Stimulated activated CD8-positive, alpha-beta memory T cell treated with anti-CD3 and anti-CD28 coated beads, Interleukin-2, amount 100 ng/mL, for 1 hour (primary cell): ENCODE measurements around the gene SPEG.
"Not testable (repeated sequence)": the region's sequence is repeated elsewhere in the genome, so short reads cannot be mapped to it uniquely, and the experiment has no call there.

Experiments
- DNase-seq, 2 donors: peaks; one replicate each; pipeline ENCODE4 v3.0.0-alpha.2; 2020; ENCODE audit warnings: low read depth in 2 of 2

The SPEG gene

DNA sequence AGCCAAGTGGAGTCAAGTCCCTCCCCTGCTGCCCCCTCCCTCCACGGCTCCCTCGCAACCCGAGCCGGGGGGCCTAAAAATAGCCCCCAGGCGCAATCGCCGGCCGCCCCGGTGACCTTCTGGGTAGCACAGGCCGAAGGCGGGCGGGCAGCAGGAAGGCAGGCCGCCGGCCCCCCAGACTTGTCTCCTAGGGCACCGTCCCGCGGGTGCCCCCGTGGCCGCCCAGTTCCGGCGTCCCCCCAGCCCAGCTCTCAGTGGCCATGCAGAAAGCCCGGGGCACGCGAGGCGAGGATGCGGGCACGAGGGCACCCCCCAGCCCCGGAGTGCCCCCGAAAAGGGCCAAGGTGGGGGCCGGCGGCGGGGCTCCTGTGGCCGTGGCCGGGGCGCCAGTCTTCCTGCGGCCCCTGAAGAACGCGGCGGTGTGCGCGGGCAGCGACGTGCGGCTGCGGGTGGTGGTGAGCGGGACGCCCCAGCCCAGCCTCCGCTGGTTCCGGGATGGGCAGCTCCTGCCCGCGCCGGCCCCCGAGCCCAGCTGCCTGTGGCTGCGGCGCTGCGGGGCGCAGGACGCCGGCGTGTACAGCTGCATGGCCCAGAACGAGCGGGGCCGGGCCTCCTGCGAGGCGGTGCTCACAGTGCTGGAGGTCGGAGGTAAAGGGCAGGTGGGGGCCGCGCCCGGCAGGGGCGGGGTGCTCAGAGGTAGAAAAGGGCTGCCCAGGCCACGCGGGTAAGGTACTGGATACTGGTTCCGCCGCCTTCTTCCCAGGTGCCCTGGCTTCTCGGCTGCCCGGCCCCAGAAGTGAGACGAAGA, at the start of gene SPEG:
TSS of gene SPEG (plus strand) at position 126 of the 808 bp plus-strand sequence. CDS start at position 261, 135 bp downstream.
- no peak for DNase-seq

DNA sequence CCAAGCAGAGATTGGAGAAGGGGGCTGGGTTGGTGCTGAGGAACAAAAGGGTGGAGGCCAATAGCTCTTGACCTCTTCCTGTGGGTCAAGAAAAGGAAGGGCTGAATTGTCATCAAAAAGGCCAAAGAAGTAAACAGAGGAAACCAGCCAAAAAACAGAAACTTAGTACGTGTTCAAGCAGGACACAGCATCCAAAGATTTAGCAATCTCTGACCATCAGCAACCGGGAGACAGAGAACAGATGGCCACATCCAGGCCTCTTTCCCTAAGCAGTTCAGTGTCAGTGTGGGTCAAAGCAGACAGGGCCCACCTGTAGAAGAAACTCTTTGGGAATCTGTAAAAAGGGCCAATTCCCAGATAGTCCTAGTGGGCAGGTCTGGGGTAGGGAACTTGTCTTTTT, 49.8 kb upstream of the SPEG start:
- DNase-seq: no peak

DNA sequence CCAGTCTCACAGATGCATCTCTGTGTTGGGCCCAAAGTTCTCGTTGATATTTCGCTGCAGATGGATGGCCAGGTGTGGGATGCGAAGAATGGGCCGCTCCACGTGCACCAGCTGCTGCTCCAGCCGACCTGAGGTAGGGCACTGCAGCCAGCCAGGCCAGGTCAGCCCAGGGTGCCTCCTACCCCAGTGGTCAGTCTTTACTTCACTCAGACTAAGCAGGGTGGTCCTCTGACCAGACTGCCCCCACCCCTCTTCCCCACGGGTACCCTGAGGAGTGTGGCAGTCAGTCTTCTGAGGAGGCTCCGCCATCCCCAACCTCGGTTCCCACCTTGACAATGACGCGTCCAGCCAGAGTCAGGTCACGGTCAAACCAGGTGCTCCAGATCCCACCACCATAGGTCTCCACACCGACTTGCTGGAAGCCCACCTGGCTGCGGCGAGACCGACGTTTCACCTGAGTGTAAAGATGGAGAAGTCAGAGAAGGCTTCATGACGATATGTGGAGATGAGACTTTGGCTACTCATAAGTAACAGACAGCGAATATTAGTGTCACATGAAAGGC, 48.6 kb upstream of the SPEG start:
- DNase-seq: no peak

DNA sequence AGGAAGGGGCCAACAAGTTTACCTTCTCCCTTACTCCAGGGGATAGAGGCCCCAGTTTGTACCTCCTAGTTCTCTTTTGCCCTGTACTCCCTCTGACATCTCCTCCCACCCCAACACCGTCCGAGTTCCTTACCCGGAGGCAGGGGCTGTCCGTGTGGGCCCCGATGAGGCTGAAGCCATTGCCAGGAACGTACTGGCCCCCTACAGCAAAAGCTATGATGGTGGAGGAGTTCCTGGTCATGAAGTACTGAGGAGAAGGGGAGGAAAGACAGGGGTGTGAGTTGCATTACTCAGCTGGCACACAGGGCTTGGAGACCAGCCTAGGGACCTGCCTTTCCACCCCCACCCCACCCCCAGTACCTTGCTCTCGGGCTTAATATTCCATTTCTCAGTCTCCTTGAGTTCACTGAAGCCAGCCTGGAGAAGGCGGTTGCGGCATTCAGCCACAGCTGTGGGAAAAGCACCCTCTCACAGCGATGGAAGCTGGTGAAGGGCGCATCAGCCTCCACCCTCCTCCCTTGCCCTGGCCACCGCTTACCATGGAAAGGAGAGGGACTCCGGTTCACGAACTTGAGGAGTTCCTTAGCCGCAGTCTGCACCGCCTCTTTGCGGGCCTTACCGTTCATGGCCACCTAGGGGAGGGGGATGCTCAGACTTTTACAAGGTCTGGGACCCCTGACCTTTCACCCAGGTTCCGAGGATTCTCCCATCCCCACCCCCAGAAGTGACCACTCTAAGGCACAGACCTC, 47.9 kb upstream of the SPEG start:
- no peak for DNase-seq

DNA sequence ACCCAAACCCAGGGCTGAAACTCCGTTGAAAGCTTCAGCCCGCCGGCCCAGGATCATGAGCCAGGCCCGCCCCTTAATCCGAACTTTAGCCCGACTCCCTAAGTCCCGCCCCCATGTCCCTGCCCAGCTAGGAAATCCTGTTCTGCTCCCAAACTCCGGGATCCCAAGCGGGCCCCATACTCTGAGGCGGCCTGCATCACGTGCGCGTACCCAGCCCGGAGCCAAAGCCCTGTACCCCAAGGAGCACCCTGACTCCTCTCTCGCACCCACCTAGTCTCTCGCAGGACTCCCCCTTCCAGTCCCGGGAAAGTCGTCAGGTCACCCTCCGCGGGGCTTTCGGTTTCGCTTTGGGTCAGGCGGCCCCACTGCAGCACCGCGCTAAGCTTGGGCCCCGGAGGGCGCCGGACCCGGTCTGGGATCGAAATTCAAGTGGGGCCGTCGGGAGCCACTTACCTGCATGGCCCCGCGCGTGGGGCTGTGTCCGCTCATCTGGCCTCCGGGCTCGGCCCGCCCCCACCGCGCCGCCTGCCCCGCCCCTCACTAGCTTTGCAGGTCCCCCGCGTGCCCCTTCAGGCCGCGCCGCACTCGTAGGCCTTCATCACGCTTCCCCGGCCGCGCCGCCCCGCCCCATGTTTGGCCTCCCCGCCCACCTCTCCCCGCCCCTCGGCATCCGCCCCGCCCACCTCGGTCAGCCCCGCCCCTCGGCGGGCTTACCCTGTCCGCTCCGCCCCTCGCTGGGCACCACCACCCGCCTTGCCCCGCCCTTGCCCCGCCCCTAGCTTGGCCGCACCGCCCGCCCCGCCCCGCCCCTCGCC, 47.1 kb upstream of the SPEG start, which contains the start of gene DNPEP:
TSS of gene DNPEP (minus strand) at position 607 of the 815 bp plus-strand sequence. CDS start at position 489, 118 bp downstream.
- peak; percentile 92 to 96 for DNase-seq

DNA sequence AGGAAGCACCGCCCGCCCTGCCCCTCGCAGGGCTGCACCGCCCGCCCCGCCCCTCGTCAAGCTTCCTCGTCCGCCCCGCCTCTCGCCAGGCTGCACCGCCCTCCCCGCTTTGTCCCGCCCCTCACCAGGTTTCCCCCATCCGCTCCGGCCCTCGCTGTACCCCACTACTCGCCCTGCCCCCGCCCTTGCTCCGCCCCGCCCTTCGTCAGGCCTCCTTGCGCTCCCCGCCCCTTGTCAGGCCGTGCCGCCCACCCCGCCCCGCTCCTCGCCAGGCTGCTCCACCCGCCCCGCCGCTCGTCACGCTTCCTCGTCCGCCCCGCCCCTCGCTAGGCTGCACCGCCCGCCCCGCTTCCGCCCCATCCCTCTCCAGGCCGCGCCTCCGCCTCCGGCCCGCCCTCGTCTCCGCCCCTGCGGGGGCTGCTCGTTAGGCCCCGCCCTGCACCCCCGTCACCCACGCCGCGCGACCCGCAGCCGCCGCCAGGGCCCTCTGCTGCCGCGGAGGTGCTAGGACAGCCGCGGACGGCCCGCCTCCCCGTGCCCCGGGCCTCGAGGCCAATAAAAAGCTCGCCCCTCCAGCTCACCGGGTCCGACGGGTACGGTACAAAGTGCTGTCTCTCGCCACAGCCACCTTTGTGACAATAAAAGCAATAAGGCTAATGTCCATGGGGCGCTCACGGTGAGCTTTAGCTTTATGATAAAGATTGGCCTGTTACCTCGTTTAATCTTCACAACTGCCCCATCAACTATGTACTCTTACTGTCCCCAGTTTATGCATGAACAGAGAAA, 46.3 kb upstream of the SPEG start:
- peak; percentile 99 to 100 for DNase-seq

DNA sequence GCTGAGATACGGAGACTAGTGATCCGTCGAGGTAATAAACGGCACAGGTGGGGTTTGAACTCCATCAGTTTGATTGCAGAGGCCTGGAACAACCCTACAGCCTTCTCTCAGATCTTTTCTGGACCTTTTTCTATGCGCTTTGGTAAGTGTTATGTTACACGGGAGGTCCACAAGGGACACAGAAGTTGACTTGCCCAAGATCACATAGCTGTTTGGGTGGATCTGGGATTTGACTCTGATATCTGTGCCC, 45.8 kb upstream of the SPEG start:
- DNase-seq: no peak

DNA sequence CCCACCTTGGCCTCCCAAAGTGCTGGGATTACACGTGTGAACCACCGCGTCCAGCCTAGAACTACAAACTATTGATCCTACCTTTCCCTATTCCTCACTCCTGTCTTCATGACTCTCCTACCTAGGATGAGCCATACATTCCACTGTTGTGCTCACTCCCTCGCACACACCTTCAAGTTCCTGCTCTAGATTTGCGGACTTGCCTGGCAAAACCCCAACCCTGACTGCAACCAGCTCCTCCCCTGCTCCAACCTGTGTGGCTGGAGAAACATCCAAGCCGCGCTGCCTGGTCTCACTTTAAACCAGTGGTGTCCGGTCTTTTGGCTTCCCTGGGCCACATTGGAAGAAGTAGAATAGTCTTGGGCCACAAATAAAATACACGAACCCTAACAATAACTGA, 41.9 kb upstream of the SPEG start:
- no peak for DNase-seq

DNA sequence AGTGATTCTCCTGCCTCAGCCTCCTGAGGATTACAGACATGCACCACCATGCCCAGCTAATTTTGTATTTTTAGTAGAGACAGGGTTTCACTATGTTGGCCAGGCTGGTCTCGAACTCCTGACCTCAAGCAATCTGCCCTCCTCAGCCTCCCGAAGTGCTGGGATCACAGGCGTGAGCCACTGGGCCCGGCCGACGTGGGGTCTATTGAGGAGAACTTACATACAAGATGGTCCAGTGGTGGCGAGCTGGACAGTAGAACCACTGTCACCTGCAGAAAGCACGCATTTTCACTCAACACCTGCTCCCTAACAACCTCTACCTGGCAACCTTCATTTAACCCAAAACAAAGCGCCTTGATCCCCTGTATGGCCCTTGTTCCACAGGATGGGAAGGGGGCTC, 39.6 kb upstream of the SPEG start:
- not testable (repeated sequence) for DNase-seq

DNA sequence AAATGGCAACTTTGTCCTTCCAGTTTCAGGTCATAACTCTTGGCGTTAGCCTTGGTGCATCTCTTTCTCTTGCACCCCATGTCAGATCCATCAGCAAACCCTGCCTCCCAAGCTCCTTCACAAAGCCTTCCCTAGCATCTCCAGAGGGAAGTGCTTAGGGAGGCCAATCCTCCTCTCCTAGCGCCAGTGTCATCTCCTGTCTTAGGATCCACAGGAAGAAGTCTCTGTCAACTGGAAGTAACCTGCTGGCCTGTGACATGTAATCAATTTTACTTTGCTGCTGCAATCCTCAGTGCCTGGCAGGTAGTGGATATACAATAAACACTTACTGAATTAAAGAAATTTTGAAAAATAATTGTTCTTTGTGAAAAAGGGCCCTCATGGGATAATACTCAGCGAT, 39.0 kb upstream of the SPEG start:
- no peak for DNase-seq

DNA sequence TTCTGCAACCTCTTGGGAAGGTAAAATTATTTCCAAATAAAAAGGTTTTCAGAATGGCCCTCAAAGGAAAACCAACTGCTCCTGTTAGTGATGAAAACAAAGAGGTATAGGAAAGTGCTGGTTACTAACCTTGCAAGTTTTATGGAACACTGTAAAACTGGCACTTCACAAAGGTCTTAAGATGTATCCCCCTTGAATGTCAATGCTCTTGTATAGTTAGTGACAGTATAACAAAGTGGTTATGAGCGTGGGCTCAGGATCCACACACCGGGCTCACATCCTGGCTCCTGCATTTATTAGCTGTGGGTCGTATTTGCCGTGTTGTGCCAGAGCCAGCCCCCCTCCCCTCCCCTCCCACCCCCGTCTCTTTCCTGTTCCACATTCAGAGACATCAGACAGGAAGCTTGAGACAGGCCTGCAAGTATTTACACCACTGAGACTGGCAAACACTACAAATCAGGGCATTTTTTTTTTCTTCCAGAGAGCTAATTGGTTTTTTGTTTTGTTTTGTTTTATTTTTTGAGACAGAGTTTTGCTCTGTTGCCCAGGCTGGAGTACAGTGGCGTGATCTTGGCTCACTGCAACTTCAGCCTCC, 37.7 kb upstream of the SPEG start:
- DNase-seq: no peak

DNA sequence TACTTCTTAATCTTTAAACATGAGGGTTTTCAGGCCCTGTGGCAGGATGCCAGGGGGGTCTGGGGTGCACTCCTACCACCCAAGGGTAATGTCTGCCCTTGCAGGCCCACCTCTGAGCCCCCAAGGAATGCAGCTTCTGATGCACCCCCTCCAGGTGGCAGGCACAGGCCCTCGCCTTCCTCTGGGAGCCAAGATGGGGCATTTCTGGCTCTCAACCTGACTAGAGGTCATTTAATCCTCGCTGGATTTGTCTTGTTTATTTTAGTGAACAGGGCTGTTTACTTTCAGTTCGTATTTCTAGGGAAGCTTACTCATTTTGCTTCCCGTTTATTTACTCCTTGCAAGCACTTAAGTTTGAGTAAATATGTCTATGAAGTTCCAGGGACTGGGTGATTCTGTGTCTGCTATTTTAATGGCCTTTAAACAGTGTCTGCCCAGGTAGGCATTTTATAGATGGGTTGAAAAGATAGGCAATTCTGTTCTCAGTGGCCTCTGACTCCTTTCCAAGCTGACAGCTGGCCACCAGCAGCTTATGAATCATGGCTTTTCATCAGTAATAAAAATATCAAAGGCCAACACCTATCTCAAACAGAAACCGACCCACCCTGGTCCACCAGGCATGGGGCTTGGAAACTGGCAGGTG, 35.8 kb upstream of the SPEG start:
- DNase-seq: no peak

DNA sequence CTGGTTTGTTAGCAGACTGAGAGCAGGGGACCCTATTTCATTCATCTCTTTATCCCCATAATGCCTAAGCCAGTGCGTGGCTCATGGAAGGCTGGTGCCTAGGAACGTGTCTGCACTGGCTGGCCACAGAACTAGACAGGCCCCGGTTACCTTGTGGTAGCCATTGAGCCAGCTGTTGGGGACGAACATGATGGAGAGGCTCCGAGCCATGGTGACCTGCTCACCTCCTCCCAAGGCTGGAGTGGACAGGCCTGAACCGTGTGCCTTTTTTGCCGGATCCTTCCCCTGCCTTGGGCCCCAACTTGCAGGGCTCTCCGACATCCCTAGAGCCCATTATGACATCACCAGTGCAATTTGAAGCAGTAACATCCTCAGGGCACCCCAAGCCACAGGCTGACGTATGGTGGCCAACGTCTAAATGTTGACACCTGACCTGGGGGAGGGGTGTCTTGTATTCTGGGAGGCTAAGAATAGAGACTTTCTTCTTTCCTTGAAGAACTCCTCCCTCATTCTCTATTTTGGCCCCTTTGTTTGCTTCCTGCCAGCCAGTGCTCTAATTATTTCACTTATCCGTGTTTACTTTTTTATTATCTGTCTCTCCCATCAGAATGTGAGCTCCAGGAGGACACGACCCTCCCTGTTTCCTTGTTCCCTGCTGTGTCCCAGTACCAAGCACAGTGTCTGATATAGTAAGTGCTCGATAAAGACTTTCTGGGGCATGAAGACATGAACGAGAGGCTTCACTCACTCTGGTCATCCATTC, 34.7 kb upstream of the SPEG start:
- no peak for DNase-seq

DNA sequence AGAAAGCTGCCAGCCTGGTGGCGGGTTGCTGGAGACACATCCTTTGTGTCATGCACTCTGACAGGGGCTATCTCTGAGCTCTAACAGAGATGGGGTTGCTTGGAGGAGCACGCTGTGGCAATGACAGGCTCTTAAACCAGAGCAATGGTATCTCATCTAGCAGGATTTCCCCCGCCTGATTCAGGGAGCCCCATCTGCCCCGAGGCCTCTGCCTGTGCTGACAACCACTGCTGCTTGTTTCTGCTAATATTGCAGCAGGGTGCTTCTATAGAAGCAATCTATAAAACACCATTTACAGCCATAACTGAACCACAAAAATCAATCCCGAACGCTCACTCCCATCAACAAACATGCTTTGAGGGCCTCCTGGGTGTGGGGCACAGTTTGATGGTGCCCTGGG, 34.1 kb upstream of the SPEG start:
- no peak for DNase-seq

DNA sequence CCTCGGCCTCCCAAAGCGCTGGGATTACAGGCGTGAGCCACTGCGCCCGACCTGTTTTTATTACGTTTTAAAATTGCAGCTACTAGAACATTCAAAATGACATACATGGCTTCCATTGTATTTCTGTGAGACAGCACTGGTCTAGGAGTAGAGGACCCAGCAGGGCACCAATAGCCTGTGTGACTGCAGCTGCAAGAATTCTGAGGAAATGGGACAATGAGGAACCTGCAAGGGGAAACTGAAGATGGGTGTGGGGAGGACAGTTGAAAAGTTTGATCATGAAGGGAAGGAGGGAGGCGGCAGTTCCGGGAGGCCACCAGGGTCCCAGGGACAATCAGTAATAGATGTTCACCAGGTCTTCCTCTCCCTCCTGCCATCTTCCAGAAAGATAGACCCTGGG, 33.0 kb upstream of the SPEG start:
- no peak for DNase-seq

DNA sequence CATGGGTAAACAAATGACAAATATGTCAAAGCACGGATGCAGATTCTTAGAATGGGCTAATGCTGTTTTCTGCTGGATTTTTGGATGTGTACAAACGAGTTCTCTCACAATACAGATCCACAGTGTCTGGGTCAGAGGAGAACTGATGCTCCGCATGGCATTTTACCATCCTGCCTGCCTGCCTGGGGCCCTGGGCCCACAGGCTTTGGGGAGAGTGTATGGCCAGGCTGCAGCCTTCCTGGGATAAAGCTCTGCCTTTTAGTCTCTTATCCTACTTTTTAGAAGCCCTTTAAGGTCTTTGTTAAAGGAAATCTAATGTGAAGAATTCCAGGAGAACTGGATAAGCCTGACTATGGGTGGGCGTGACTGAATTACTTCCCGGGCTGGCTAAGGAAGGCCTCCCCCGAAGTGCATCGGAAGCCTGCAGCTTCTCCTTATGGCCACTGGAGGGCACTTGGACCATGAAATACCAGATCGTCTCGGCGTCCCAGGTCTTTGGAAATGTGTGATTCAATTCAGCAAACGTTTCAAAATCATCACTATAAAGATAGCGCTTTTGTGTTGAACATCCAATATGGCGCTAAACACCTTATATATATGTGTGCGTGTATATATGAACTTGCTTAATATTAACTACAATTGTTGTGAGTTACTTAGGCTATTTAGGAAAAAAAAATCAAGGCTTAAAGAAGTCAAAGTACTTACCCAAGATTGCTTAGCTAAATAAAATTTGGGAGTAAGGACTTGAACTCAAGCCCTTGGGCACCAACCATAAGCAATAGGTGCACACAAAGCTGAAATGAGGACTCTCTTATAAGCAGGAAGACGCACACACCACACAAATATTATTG, 31.8 kb upstream of the SPEG start:
- DNase-seq: peak; percentile 18 to 31

DNA sequence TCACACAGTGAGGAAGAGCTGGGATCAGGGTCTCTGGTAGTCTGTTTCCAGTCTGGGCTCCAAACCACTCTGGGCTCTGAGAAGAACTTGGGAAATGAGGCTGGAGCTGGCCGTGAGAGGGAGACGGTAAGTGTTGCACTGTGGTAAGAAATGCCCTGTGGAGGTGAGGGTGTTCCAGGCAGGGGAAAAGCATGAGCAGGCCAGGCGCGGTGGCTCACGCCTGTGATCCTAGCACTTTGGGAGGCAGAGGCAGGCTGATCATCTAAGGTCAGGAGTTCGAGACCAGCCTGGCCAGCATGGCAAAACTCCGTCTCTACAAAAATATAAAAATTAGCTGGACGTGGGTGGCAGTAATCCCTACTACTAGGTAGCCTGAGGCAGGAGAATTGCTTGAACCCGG, 30.8 kb upstream of the SPEG start:
- no peak for DNase-seq

DNA sequence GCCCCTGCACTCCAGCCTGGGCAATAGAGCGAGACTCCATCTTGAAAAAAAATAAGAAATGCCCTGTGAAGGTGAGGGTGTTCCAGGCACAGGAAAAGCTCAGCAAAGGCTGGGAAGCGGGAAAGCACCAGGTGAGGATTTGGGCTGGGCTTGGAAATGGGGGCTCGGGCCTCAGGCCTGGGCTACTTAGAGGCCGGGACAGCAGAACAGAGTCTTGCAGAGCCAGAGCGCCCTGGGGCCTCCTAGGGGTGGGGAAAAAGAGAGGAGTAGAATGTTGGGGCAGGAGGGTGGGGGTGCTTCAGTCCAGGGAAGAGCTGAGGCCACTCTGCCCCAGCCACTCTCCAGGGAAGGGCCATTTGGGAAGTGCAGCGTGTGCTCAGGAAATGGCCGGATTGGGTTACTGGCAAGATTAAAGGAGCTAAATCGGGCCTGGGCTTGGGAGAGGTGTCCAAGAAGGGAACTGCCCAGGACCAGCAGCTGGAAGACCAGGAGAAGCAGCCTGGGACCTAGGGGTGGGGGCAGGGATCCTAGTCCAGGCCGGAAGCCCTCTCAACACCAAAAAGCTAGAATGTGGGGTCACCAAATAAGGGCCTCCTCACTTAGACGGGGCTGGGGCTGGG, 30.2 kb upstream of the SPEG start:
- no peak for DNase-seq
